Peyer's patch (tissue), 4 donors: ENCODE data around the gene F2RL3.

Source experiments
- POLR2A ChIP-seq, 2 donors: fragments of 450-650 bp; IDR thresholded peaks; one replicate each; pipeline ENCODE4 v1.5.1; 2017; ENCODE audit warnings: antibody characterized with exemption in 2 of 2, mild to moderate bottlenecking in 2 of 2, moderate library complexity in 2 of 2
- TF ChIP-seq, protein P1 (sequence below), 6 experiments: fragments of 450-650 bp in 4 of 6; fragments of 200-600 bp in 2 of 6; sonication (generic) in 1 of 6; IDR thresholded peaks; one replicate each; pipeline ENCODE4 v1.5.1; 2017 to 2019; ENCODE audit warnings: antibody characterized with exemption in 6 of 6, mild to moderate bottlenecking in 3 of 6, moderate library complexity in 1 of 6

DNA sequence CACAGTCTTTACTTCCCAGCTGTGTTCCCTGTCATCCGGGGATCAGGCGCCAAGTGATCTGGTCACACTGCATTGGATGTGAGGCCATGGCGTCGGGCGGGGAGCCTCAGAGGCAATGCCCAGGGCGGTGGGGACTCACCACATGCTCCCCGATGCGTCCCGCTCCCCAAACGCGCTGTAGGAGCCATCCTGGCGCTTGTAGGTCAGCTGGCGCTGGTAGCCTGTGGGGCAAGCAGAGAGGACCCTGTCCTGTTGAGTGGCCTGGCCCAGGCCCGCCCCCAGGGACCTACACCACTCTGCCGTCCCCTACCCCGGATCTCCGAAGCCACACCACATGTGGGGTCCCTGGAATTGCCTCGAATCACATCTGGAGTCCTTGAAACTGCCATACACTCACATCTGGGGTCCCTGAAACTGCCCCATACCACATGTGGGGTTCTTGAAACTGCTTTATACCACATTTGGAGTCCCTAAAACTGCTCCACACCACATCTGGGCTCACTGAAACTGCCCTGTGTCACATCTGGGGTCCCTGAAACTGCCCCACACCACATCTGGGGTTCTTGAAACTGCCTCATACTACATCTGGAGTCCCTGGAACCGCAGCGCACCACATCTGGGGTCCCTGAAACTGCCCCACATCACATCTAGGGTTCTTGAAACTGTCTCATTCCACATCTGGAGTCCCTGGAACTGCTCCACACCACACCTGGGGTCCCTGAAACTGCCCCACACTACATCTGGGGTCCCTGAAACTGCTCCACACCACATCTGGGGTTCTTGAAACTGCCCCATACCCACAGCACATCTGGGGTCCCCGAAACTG is 33.2 kb downstream of the F2RL3 start:
- TF ChIP-seq, protein P1, sequence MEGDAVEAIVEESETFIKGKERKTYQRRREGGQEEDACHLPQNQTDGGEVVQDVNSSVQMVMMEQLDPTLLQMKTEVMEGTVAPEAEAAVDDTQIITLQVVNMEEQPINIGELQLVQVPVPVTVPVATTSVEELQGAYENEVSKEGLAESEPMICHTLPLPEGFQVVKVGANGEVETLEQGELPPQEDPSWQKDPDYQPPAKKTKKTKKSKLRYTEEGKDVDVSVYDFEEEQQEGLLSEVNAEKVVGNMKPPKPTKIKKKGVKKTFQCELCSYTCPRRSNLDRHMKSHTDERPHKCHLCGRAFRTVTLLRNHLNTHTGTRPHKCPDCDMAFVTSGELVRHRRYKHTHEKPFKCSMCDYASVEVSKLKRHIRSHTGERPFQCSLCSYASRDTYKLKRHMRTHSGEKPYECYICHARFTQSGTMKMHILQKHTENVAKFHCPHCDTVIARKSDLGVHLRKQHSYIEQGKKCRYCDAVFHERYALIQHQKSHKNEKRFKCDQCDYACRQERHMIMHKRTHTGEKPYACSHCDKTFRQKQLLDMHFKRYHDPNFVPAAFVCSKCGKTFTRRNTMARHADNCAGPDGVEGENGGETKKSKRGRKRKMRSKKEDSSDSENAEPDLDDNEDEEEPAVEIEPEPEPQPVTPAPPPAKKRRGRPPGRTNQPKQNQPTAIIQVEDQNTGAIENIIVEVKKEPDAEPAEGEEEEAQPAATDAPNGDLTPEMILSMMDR (IDR thresholded peaks at IDR 0.05), result no peak
- no peak for TF ChIP-seq POLR2A (IDR thresholded peaks at IDR 0.05)
